ENCODE results near the gene IGBP1. TPM values are rescaled to one million over a fixed set of nuclear protein-coding genes. Genes with fewer than 3 reads are reported as not detected.

IGBP1 gene
- total RNA-seq, 3 donors from 2014 or later: 51.8 to 78.4 (median 69.7) TPM

- no peaks in the 10 kb centered on the region for H3K36me3 ChIP-seq (ENCODE audit: low read depth)
- intact Hi-C loops (cut with DNase I, micrococcal nuclease): no loop called here
- peak; percentile 34 for ATAC-seq
- DNase-seq: peak in 1 of 3 donors; percentile 10
- TF ChIP-seq CTCF (IDR thresholded peaks at IDR 0.05): no peak
- no peak overlapping the region for H3K4me3 ChIP-seq
- H3K9me3 ChIP-seq: no peaks in the 10 kb centered on the region
- no peaks in the 10 kb centered on the region for H3K4me1 ChIP-seq (ENCODE audit: low read depth)
Observed at GRCh38 chrX:70174754-70175153, 41.5 kb downstream of the IGBP1 start.

- intact Hi-C loops (cut with DNase I, micrococcal nuclease): no loop called here
- no peak for TF ChIP-seq CTCF (IDR thresholded peaks at IDR 0.05)
- H3K4me3 ChIP-seq: no peak overlapping the region
- H3K36me3 ChIP-seq (ENCODE audit: low read depth): no peaks in the 10 kb centered on the region
- H3K4me1 ChIP-seq (ENCODE audit: low read depth): no peaks in the 10 kb centered on the region
- ATAC-seq: no peak
- no peaks in the 10 kb centered on the region for H3K9me3 ChIP-seq
- DNase-seq: no peak
Observed at GRCh38 chrX:70175338-70175737, 42.1 kb downstream of the IGBP1 start.

GRCh38 chrX:70176938-70177533, 43.8 kb downstream of the IGBP1 start, which contains the start of gene DGAT2L6:
Gene DGAT2L6 (plus strand): TSS chrX:70177483. CDS start chrX:70177583, 100 bp downstream.
- Histone ChIP-seq H3K36me3 (ENCODE audit: low read depth) (no peaks in the 10 kb centered on the region), H3K4me3 (no peak within 1 kb of the TSS), H3K9me3 (no peaks in the 10 kb centered on the region), H3K4me1 (ENCODE audit: low read depth) (no peaks in the 10 kb centered on the region)
- ATAC-seq (no peak), DNase-seq (no peak)
- TF ChIP-seq CTCF (IDR thresholded peaks at IDR 0.05): no peak
- intact Hi-C loops (cut with DNase I, micrococcal nuclease): no loop called here

- intact Hi-C loops (cut with DNase I, micrococcal nuclease): no loop called here
- TF ChIP-seq CTCF (IDR thresholded peaks at IDR 0.05): no peak
- H3K9me3 ChIP-seq: no peaks in the 10 kb centered on the region
- no peak for ATAC-seq
- no peaks in the 10 kb centered on the region for H3K4me1 ChIP-seq (ENCODE audit: low read depth)
- no peak for DNase-seq
- no peaks in the 10 kb centered on the region for H3K36me3 ChIP-seq (ENCODE audit: low read depth)
- H3K4me3 ChIP-seq: no peak overlapping the region
Observed at GRCh38 chrX:70183091-70183490, 49.8 kb downstream of the IGBP1 start.

- intact Hi-C loops (cut with DNase I, micrococcal nuclease): loop anchor here in 1 of 2 donors (10.0 kb wide), 1 partner anchor 75 kb away; the partner anchor contains the start of genes ARR3 and P2RY4
- no peak for DNase-seq
- no peak for TF ChIP-seq CTCF (IDR thresholded peaks at IDR 0.05)
- no peaks in the 10 kb centered on the region for H3K9me3 ChIP-seq
- H3K4me3 ChIP-seq: no peak overlapping the region
- H3K36me3 ChIP-seq (ENCODE audit: low read depth): no peaks in the 10 kb centered on the region
- H3K4me1 ChIP-seq (ENCODE audit: low read depth): no peaks in the 10 kb centered on the region
- ATAC-seq: no peak
Observed at GRCh38 chrX:70190225-70190624, 57.0 kb downstream of the IGBP1 start.
